Mesothelial cell of epicardium (in vitro differentiated cells): ENCODE results near the gene SULF2. TPM values are rescaled to one million over a fixed set of nuclear protein-coding genes. Genes with fewer than 3 reads are reported as not detected.

ENCODE experiments used
- DNase-seq, 2 experiments: peaks; one replicate each; pipeline ENCODE4 v3.0.0; 2021; ENCODE audit warnings: low spot score in 2 of 2; ENCODE audit not compliant: unreplicated experiment in 2 of 2
- H3K27ac Mint-ChIP-seq: 2 replicates; pipeline ENCODE4 v1.8.0; 2021; ENCODE audit warnings: mixed read lengths
- H3K27me3 Mint-ChIP-seq: 2 replicates; pipeline ENCODE4 v1.8.0; 2021; ENCODE audit warnings: low read depth, mixed read lengths
- H3K36me3 Mint-ChIP-seq: 2 replicates; pipeline ENCODE4 v1.8.0; 2021; ENCODE audit warnings: mixed read lengths
- H3K4me1 Mint-ChIP-seq: 2 replicates; pipeline ENCODE4 v1.8.0; 2021; ENCODE audit warnings: mixed read lengths
- H3K4me3 Mint-ChIP-seq: 2 replicates; pipeline ENCODE4 v1.8.0; 2021; ENCODE audit warnings: mild to moderate bottlenecking, moderate library complexity, mixed read lengths
- H3K9me3 Mint-ChIP-seq: 2 replicates; pipeline ENCODE4 v1.8.0; 2021; ENCODE audit warnings: mixed read lengths
- total RNA-seq: library from RNA; stranded (reverse); gene quantifications from 3 replicates; pipeline ENCODE4 v1.2.1, GENCODE V29; 2021
- TF ChIP-seq, protein P1 (sequence below): fragments of 200-600 bp; sonication (generic); IDR thresholded peaks from one replicate; pipeline ENCODE4 v1.5.0; 2021; ENCODE audit warnings: antibody characterized with exemption; ENCODE audit not compliant: unreplicated experiment

SULF2 gene
- total RNA-seq, 1 donor from 2014 or later: 77.0 TPM

DNA sequence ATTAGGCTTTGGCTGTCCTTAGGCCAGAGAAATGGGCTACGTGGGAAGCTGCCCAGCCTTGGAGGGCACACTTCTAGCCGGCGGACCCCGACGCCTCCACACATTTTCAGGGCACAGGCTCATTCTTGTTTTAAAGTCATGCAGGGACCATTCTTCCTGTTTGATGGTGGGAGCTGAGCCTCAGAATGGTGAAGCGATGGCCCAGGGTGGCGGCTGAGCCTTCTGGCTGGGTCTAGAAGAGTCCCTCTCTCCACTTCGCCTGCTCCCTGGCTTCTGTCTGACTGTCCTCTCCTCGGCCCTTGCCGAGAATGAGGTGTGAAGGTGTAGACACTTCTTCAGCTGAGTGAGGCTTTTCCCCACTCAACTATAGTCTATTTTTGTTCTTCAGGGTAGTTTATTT, 114.4 kb downstream of the SULF2 start:
- H3K4me1 Mint-ChIP-seq: no peaks in the 10 kb centered on the region
- no peaks in the 10 kb centered on the region for H3K27me3 Mint-ChIP-seq

DNA sequence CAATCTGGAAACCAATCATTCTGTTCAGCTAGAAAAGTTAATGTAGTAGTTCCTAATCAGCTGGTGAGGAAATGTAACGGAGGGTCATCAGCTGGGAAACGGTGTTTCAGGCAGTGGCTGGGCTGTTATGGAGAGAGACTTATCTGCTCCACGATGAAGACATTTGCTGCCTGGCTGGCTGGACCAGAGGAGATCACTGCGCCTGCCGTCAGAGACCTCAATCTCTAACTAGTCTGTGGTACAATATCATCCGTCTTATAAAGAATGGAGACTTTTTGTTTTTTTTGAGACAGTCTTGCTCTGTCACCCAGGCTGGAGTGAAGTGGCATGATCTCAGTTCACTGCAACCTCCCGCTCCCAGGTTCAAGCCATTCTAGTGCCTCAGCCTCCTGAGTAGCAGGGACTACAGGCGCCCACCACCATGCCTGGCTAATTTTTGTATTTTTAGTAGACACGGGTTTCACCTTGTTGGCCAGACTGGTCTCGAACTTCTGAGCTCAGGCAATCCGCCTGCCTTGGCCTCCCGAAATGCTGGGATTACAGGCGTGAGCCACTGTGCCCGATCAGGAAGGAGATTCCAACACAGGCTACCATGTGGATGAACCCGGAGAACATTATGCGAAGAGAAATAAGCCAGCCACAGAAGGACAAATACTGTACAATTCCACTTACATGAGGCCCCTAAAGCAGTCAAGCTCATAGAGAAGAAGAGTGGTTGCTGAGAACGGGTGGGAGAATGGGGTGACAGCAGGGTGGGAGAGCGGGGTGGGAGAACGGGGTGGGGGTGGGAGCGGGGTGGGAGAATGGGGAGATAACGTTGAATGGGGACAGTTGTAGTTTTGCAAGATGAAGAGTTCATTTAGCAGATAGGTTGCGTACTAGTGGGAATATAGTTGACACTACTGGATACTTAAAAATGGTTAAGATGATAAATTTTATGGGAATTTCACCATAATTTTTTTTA, 115.1 kb downstream of the SULF2 start:
- no peak for DNase-seq
- Mint-ChIP-seq H3K27me3 (no peaks in the 10 kb centered on the region), H3K36me3 (peaks cover 4% of the 10 kb centered on the region), H3K9me3 (no peaks in the 10 kb centered on the region), H3K4me3 (no peak overlapping the region), H3K4me1 (peaks cover 6% of the 10 kb centered on the region), H3K27ac (no peak overlapping the region)
- TF ChIP-seq, protein P1, sequence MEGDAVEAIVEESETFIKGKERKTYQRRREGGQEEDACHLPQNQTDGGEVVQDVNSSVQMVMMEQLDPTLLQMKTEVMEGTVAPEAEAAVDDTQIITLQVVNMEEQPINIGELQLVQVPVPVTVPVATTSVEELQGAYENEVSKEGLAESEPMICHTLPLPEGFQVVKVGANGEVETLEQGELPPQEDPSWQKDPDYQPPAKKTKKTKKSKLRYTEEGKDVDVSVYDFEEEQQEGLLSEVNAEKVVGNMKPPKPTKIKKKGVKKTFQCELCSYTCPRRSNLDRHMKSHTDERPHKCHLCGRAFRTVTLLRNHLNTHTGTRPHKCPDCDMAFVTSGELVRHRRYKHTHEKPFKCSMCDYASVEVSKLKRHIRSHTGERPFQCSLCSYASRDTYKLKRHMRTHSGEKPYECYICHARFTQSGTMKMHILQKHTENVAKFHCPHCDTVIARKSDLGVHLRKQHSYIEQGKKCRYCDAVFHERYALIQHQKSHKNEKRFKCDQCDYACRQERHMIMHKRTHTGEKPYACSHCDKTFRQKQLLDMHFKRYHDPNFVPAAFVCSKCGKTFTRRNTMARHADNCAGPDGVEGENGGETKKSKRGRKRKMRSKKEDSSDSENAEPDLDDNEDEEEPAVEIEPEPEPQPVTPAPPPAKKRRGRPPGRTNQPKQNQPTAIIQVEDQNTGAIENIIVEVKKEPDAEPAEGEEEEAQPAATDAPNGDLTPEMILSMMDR: no peak

More for the DNA sequence above, 114.4 kb downstream of the SULF2 start:
- Mint-ChIP-seq H3K36me3 (peaks cover 4% of the 10 kb centered on the region), H3K27ac (peak overlapping the region; percentile 39), H3K9me3 (no peaks in the 10 kb centered on the region), H3K4me3 (no peak overlapping the region)
- peak in 1 of 2 experiments; percentile 1 for DNase-seq
- TF ChIP-seq, protein P1: no peak

DNA sequence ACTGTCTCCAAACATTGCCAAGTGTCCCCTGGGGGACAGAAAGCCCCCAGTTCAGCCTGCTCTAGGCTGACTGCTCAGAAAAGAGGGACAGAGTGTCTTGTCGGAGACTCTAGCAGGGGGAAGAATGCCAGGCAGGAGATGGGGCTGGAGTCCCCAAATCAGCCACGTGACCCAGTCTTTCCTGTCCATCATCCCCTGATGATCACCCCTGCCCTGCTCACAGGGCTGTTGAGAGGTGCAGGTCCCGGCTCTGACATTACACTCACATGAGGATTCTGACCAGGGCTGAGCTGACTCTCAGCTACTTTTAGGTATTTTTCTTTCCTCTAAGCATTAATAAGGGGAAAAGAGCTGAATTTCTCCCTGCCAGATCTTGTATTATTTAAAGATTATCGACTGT, 115.8 kb downstream of the SULF2 start:
- DNase-seq: no peak
- Mint-ChIP-seq H3K9me3 (no peaks in the 10 kb centered on the region), H3K27me3 (no peaks in the 10 kb centered on the region)

DNA sequence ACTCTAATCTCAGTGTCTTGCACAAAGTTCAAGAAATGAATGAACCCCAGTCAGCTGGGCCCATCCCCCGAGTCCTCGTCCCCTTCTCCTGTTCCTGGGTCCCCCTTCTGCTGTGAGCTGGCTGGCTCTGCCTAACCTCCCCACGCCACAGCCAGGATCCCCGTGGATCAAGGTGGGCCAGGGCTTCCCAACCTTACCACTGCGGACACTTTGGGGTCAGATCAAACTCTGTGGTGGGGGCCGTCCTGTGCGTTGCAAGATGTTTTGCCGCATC, 116.2 kb downstream of the SULF2 start:
- no peak overlapping the region for H3K27ac Mint-ChIP-seq
- TF ChIP-seq, protein P1: no peak
- no peaks in the 10 kb centered on the region for H3K9me3 Mint-ChIP-seq
- DNase-seq: no peak
- no peak overlapping the region for H3K4me3 Mint-ChIP-seq
- H3K4me1 Mint-ChIP-seq: peaks cover 16% of the 10 kb centered on the region
- peaks cover 4% of the 10 kb centered on the region for H3K36me3 Mint-ChIP-seq
- H3K27me3 Mint-ChIP-seq: no peaks in the 10 kb centered on the region

More for the DNA sequence above, 115.8 kb downstream of the SULF2 start:
- Mint-ChIP-seq H3K4me1 (peaks cover 13% of the 10 kb centered on the region), H3K4me3 (no peak overlapping the region), H3K36me3 (peaks cover 4% of the 10 kb centered on the region), H3K27ac (no peak overlapping the region)
- TF ChIP-seq, protein P1: no peak

DNA sequence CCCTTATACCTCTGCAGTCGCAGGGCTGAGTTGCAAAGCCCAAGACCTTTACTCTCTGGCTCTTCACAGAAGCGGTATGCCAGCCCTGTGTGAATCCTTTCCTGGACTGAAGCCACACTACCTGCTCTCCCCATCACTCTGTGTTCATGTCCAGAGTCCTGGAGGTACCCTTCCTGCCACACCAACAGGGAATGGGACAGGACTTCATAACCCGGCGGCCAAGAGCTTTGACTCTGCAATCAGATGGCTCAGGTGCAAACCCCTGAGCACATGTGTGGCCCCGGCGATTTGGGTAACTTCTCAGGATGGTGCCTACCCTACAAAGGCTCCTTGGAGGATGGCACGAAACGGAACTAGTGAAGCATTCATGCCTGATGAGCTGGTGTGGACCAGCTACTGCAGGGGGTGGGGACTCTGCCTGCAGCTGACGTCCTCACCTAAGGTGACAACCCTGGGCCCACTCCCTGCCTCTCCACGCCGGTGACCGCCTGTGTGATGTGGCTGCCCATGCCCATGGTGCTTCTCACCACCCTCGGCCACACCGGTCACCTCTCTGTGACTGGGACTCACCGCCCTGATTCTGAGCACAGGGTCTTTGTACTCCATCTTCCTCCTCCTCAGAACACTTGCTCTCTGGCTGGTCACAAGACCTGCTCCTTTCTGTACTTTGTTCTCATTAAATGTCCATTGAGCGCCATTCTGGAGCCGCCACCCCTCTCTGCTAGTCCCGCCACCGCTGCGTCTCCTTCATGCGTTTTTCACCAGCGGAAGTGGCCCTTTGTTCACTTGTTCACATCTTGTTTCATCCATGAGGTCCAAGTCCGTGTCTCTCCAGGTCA, 116.7 kb downstream of the SULF2 start:
- Mint-ChIP-seq H3K4me3 (no peak overlapping the region), H3K9me3 (no peaks in the 10 kb centered on the region), H3K4me1 (peaks cover 22% of the 10 kb centered on the region), H3K36me3 (peaks cover 5% of the 10 kb centered on the region), H3K27me3 (no peaks in the 10 kb centered on the region), H3K27ac (no peak overlapping the region)
- DNase-seq: no peak
- TF ChIP-seq, protein P1: no peak
